Inferior parietal cortex (tissue), 1 donor: ENCODE results near the gene FRMD7.

Experiments
- DNase-seq: peaks from one replicate; pipeline ENCODE4 v3.0.0-alpha.2; 2016; ENCODE audit errors: extremely low spot score

FRMD7 gene

GRCh38 chrX:132034648-132035047, 93.2 kb downstream of the FRMD7 start:
- no peak for DNase-seq

GRCh38 chrX:132033166-132033565, 94.7 kb downstream of the FRMD7 start:
- DNase-seq = no peak

DNA sequence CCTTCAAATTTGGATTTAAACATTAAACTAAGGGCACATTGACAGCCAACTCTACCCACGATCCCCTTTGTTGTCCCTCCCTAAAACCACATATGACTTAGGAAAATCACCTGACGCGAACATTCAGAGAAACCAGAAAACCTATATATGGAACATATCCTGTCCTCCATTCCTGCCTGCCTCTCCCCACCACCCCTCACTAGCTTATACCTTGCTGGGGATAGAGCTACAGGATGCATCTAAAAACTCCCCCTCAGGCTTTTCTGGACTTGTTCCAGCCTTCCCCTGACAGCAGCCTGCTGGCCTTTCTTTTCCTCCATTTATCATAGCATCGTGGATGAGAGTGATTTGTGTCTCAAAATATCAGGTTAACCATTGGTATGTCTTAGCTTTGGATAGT, 96.0 kb downstream of the FRMD7 start:
- no peak for DNase-seq

DNA sequence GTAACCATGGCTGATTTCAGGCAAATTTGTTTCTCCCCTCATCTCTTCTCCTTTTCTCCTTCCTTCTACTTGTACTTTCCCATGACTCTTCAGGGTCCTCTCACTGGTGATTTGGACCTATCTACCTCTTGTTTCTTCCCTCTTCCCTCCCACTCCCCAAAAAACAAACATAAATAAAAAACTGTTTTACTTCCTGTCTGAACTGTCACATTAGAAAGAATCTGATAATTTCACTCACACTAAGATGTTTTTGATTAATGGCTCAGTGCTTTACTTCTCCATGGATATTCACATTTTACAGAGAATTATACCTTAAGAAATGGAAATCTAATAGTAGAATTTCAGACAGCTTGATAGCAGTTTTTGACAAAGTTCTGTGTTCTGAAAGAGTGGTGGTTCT, 97.6 kb downstream of the FRMD7 start:
- no peak for DNase-seq
